Activated T-helper 1 cell treated with anti-CD3 and anti-CD28 coated beads, Interleukin-12 subunit alpha, Interleukin-12 subunit beta, Interleukin-2, Interleukin-4 antibody, amounts not matched to agents 30 ng/mL and 10 ng/mL and 1 ng/mL, durations not matched to agents 14 hours and 24 hours and 36 hours (primary cell): ENCODE data around the gene ABCA4. TPM values are rescaled to one million over a fixed set of nuclear protein-coding genes. Genes with fewer than 3 reads are reported as not detected.

Source experiments
- DNase-seq: peaks from one replicate; pipeline ENCODE4 v3.0.0; 2021; ENCODE audit warnings: low spot score
- H3K27ac Mint-ChIP-seq: one replicate; pipeline ENCODE4 v1.8.0; 2021; ENCODE audit warnings: mild to moderate bottlenecking, mixed read lengths
- H3K27me3 Mint-ChIP-seq: one replicate; pipeline ENCODE4 v1.8.0; 2022; ENCODE audit warnings: mild to moderate bottlenecking, moderate library complexity, mixed read lengths; ENCODE audit not compliant: insufficient read depth
- H3K36me3 Mint-ChIP-seq: one replicate; pipeline ENCODE4 v1.8.0; 2021; ENCODE audit warnings: low read depth, mixed read lengths
- H3K4me1 Mint-ChIP-seq: one replicate; pipeline ENCODE4 v1.8.0; 2021; ENCODE audit warnings: low read depth, mixed read lengths
- H3K4me3 Mint-ChIP-seq: one replicate; pipeline ENCODE4 v1.8.0; 2021; ENCODE audit warnings: mild to moderate bottlenecking, moderate library complexity, mixed read lengths
- H3K9me3 Mint-ChIP-seq: one replicate; pipeline ENCODE4 v1.8.0; 2021; ENCODE audit warnings: mixed read lengths
- intact Hi-C: fragments of 100-400 bp; cut with micrococcal nuclease; formaldehyde crosslinking; loops from one replicate; pipeline ENCODE4 v1.15.1; 2024
- total RNA-seq: library from RNA; stranded (reverse); gene quantifications from 2 replicates; pipeline ENCODE4 v1.2.3, GENCODE V29; 2022

ABCA4 gene
- total RNA-seq, 1 donor from 2014 or later: not detected

DNA sequence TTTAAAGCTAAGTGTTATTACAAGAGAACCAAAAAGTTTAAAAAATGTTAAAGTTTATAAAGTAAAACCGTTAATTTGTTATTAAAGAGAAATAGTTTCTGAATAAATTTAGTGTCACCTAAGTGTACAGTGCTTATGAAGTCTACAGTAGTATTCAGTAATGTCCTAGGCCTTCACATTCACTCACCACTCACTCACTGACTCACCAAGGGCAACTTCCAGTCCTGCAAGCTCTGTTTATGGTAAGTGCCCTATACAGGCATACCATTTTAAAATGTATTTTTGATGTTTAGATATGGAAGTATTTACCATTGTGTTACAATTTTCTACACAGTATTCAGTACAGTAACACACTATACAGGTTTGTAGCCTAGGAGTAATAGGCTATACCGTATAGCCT lies 151.6 kb downstream of the ABCA4 start:
- no peaks in the 10 kb centered on the region for H3K36me3 Mint-ChIP-seq
- no peaks in the 10 kb centered on the region for H3K4me1 Mint-ChIP-seq
- H3K9me3 Mint-ChIP-seq: no peaks in the 10 kb centered on the region
- no peak overlapping the region for H3K27ac Mint-ChIP-seq
- intact Hi-C loops: no loop called here
- no peak overlapping the region for H3K4me3 Mint-ChIP-seq
- no peak for DNase-seq
- H3K27me3 Mint-ChIP-seq: peaks cover 2% of the 10 kb centered on the region

DNA sequence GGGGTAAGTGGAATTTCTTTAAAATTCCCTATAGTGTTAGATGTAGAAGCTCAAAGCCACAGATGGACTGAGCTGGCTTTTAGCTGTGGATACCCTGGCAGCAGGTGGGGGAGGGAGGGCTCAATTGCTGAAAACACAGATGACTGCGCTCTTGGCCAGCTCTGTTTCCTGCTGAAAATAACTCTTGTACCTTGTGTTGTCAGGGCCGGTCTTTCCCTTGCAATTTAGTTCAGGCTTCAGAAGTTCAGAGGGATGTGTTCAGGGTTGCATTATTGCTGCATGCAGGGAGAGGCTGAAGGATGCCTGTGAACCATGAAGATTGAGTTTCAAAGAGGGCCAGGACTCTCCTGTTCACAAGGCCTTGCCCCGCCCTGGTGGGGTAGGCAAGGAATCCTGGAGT lies 153.6 kb downstream of the ABCA4 start:
- no peaks in the 10 kb centered on the region for H3K4me1 Mint-ChIP-seq
- no peaks in the 10 kb centered on the region for H3K36me3 Mint-ChIP-seq
- no peak for DNase-seq
- no peaks in the 10 kb centered on the region for H3K9me3 Mint-ChIP-seq
- H3K27me3 Mint-ChIP-seq: peaks cover 2% of the 10 kb centered on the region
- no peak overlapping the region for H3K27ac Mint-ChIP-seq
- intact Hi-C loops: no loop called here
- H3K4me3 Mint-ChIP-seq: no peak overlapping the region

DNA sequence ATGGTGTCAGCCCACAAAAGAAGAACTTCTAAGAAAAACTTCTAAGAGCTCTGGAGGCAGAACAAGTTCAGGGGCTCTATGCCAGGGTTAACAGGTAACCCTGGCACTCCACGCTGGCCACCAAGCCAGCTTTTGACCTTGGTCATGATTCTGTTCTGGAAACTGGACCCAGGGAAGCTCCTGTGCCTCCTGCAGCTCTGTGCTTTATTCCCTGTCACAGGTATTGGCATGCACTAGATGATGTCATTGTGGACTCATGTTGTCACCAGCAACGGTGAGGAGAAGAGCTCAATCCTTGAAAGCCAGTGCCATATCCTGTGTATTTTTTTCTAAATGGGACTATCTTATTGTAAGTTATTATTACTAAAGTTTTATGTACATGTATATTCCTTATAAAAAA lies 155.1 kb downstream of the ABCA4 start:
- intact Hi-C loops: no loop called here
- Mint-ChIP-seq H3K9me3 (no peaks in the 10 kb centered on the region), H3K4me3 (no peak overlapping the region), H3K27me3 (no peaks in the 10 kb centered on the region), H3K4me1 (no peaks in the 10 kb centered on the region), H3K27ac (no peak overlapping the region), H3K36me3 (no peaks in the 10 kb centered on the region)
- no peak for DNase-seq

DNA sequence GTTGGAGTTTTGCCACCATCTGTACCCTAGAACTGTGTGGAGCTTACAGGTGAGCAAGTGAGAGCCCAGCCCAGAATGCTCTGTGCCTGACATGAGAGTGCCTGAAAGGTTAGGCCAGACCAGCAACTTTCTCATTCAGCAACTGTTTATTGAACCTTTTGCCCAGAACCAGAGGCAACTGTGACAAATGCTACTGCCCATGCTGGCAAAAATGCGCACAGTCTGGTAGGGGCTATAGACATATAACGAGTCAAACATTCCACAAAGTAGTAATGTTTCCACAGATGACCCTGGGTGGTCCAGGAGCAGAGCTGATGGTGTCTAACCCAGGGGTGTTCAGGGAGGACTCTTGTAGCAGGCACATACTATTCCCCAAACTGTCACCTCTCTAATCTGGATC lies 155.7 kb downstream of the ABCA4 start:
- no peak overlapping the region for H3K27ac Mint-ChIP-seq
- intact Hi-C loops: no loop called here
- no peaks in the 10 kb centered on the region for H3K4me1 Mint-ChIP-seq
- no peaks in the 10 kb centered on the region for H3K9me3 Mint-ChIP-seq
- no peaks in the 10 kb centered on the region for H3K36me3 Mint-ChIP-seq
- H3K27me3 Mint-ChIP-seq: no peaks in the 10 kb centered on the region
- no peak for DNase-seq
- H3K4me3 Mint-ChIP-seq: no peak overlapping the region

DNA sequence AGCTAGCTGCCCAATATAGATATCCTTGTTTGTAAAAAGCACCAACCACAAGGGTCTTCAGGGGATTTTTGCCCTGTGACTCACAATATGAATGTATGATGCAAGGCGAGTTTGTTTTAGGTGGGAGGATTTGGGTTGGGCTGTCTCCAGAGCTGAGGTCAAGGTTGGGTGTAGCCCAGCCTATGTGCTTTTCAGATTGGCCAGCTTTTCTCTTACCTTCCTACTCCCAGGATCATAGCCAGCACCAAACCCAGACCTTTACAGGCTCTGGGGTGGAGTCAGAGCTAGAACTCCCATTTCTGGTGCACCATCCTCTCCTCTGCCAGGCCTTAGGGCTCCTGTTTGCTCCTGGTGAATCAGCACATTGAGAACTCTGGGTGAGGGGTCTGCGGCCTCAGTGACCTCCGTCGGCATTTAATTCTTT lies 156.2 kb downstream of the ABCA4 start:
- H3K27me3 Mint-ChIP-seq: no peaks in the 10 kb centered on the region
- no peak overlapping the region for H3K4me3 Mint-ChIP-seq
- no peak overlapping the region for H3K27ac Mint-ChIP-seq
- H3K9me3 Mint-ChIP-seq: no peaks in the 10 kb centered on the region
- H3K4me1 Mint-ChIP-seq: no peaks in the 10 kb centered on the region
- DNase-seq: no peak
- intact Hi-C loops: no loop called here
- no peaks in the 10 kb centered on the region for H3K36me3 Mint-ChIP-seq

DNA sequence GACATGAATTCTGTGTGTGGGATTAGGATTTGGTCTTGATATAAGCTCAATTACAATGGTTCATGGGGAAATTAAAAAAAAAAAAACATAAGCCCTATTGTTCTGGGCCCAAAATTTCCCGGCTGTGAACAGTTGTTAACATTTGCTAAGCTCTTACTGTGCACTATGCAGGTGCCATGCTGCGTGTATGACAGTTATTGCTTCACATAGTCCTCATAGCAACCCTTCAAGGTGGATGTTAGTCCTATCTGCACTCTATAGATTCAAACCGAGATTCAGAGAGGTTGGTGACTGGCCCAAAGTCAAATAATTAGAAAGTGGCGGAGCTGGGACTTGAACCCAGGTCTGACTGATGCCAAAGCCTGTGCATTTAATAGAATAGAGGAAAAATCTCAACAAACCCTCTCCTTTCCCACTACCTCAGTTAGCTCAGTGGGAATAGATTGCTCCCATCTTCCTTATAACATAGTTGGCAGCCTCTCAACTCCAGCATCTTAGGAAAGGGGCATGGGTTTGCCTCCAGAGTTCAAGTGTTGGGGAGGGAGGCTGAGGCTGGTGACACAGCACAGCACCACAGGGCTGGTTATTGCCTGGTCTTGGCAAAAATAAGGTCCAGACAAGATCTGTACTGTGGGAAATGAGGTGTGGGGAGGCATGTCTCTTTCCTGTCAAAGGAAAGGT lies 156.7 kb downstream of the ABCA4 start:
- no peak for DNase-seq
- intact Hi-C loops: no loop called here
- Mint-ChIP-seq H3K4me3 (no peak overlapping the region), H3K27me3 (no peaks in the 10 kb centered on the region), H3K4me1 (no peaks in the 10 kb centered on the region), H3K36me3 (no peaks in the 10 kb centered on the region), H3K27ac (no peak overlapping the region), H3K9me3 (no peaks in the 10 kb centered on the region)

DNA sequence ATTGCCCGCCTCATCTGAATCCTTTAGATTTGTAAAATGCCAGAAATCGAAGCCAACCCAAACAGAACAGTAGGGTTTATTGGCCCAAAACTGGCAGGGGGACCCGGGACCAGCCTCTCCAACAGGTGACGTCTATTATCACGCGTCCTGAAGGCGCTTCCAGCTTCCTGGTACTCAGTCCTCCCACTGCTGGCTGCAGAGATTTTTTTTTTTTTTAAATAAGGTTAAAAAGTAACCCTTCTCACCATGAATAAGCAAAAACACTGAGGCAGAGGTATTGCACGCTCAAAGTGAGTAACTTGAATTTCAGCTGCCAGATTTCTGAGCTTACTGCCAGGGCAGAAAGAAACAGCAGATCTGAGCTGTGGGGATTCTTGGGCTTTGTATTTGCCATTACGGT lies 157.4 kb downstream of the ABCA4 start:
- no peaks in the 10 kb centered on the region for H3K4me1 Mint-ChIP-seq
- DNase-seq: no peak

DNA sequence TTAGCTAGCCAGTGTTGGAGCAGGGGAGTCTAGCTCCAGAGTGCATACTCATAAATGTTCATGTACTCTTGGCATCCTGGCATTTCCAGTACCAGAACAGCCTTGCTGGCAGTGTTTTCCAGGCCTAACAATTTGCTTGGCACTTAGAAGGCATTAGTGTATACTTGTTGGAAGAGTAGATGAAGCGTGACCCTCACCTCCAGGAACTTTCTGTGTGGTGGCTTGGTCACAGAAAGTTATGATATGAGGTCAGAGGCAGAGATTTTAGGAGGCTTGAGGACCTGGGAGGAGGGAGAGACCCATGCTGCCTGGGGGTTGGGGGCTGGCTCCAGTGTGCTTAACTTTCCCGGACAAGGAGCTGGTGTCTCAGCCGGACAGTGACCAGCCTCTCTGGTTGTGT lies 159.0 kb downstream of the ABCA4 start:
- intact Hi-C loops: no loop called here
- peaks cover 2% of the 10 kb centered on the region for H3K27me3 Mint-ChIP-seq
- H3K27ac Mint-ChIP-seq: no peak overlapping the region
- H3K4me1 Mint-ChIP-seq: no peaks in the 10 kb centered on the region
- peaks cover 2% of the 10 kb centered on the region for H3K36me3 Mint-ChIP-seq
- no peak overlapping the region for H3K4me3 Mint-ChIP-seq
- H3K9me3 Mint-ChIP-seq: peaks cover 9% of the 10 kb centered on the region
- no peak for DNase-seq

More for the DNA sequence above, 157.4 kb downstream of the ABCA4 start:
- Mint-ChIP-seq H3K9me3 (no peaks in the 10 kb centered on the region), H3K27ac (no peak overlapping the region), H3K4me3 (no peak overlapping the region), H3K36me3 (no peaks in the 10 kb centered on the region), H3K27me3 (no peaks in the 10 kb centered on the region)
- intact Hi-C loops: no loop called here

DNA sequence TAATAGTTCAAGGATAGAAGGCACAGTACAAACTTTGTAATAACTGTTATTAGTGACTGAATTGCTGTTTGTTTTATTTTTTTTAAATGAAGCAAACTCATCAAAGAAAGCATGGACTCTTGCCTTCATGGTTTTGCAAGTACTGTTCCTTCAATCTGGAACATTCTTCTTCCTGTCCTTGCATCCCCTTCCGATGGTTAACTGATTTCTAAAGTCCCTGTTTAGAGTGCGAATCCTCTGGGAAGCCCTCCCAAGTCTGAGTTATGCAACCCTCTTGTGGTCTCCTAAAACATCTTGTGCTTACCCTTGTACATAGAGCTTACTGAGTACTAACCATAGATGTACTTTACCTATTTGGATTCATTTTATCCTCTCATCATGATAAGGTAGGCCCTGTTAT lies 159.5 kb downstream of the ABCA4 start:
- peaks cover 2% of the 10 kb centered on the region for H3K36me3 Mint-ChIP-seq
- intact Hi-C loops: no loop called here
- DNase-seq: no peak
- H3K27me3 Mint-ChIP-seq: peaks cover 2% of the 10 kb centered on the region
- no peak overlapping the region for H3K27ac Mint-ChIP-seq
- H3K4me3 Mint-ChIP-seq: no peak overlapping the region
- H3K9me3 Mint-ChIP-seq: peaks cover 13% of the 10 kb centered on the region
- no peaks in the 10 kb centered on the region for H3K4me1 Mint-ChIP-seq

DNA sequence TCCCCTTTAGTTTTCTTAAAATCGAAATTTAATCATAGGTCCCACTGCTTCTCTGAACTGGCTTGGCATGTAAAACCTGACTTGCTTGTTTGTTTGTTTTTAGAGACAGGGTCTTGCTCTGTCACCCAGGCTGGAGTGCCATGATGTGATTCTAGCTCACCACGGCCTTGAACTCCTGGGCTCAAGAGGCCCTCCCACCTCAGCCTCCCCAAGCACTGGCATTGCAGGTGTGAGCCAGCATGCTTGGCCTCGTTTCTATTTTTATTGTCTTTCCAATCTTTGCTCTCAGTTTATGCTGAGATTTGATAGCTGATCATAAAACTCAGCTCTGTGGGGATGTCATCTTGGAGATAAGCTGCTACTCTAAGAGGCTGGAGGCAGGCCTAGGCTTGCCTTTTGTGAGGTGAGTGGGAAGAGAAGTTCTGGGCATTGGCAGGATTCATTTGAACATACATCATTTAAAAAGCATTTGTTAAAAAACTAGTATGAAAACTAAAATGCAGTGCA lies 160.3 kb downstream of the ABCA4 start:
- H3K36me3 Mint-ChIP-seq: peaks cover 2% of the 10 kb centered on the region
- no peak overlapping the region for H3K27ac Mint-ChIP-seq
- H3K27me3 Mint-ChIP-seq: peaks cover 6% of the 10 kb centered on the region
- DNase-seq: no peak
- intact Hi-C loops: no loop called here
- H3K4me1 Mint-ChIP-seq: no peaks in the 10 kb centered on the region
- H3K4me3 Mint-ChIP-seq: no peak overlapping the region
- H3K9me3 Mint-ChIP-seq: peaks cover 21% of the 10 kb centered on the region

DNA sequence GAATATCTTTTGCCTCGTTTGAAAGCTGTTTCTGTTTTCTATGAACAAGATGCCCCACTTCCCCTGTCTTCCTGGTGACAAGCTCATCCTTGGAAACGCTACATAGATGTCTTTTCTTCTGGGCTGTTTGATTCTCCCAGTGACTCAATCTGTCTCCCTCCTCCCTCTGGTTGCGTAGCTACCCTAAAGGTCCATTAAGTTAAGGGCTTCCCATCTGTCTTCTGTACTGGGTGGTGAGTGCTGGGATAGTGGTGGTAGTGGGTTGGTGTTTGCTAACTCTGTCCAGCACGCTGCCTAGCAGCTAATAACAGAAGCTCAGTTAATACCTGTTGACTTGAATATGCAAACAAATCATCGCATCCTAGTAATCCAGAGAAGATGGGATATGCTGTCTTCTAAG lies 161.5 kb downstream of the ABCA4 start:
- intact Hi-C loops: no loop called here
- DNase-seq: no peak

DNA sequence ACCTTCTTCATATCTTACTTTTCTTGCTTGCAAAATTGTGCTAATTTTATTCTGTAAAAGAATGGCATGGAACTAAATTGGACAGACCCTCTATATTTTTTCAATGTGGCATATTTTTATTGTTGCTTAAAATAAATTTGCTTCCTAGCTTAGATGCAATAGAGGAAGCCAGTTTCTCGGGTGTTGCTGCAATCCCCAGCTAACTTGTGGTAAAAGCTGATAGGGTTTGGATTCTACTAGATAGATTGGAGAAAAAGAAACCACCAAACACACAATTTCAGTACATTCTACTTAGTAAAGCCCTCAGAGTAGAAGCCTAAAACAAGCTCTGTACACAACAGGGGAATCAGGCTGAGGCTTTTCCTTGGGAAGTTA lies 162.2 kb downstream of the ABCA4 start:
- H3K9me3 Mint-ChIP-seq: peaks cover 27% of the 10 kb centered on the region
- no peak overlapping the region for H3K4me3 Mint-ChIP-seq
- intact Hi-C loops: no loop called here
- H3K27me3 Mint-ChIP-seq: peaks cover 6% of the 10 kb centered on the region
- no peak for DNase-seq
- H3K27ac Mint-ChIP-seq: no peak overlapping the region
- H3K36me3 Mint-ChIP-seq: peaks cover 2% of the 10 kb centered on the region
- H3K4me1 Mint-ChIP-seq: no peaks in the 10 kb centered on the region

More for the DNA sequence above, 161.5 kb downstream of the ABCA4 start:
- Mint-ChIP-seq H3K4me3 (no peak overlapping the region), H3K27me3 (peaks cover 6% of the 10 kb centered on the region), H3K9me3 (peaks cover 27% of the 10 kb centered on the region), H3K27ac (no peak overlapping the region), H3K36me3 (peaks cover 2% of the 10 kb centered on the region), H3K4me1 (no peaks in the 10 kb centered on the region)

DNA sequence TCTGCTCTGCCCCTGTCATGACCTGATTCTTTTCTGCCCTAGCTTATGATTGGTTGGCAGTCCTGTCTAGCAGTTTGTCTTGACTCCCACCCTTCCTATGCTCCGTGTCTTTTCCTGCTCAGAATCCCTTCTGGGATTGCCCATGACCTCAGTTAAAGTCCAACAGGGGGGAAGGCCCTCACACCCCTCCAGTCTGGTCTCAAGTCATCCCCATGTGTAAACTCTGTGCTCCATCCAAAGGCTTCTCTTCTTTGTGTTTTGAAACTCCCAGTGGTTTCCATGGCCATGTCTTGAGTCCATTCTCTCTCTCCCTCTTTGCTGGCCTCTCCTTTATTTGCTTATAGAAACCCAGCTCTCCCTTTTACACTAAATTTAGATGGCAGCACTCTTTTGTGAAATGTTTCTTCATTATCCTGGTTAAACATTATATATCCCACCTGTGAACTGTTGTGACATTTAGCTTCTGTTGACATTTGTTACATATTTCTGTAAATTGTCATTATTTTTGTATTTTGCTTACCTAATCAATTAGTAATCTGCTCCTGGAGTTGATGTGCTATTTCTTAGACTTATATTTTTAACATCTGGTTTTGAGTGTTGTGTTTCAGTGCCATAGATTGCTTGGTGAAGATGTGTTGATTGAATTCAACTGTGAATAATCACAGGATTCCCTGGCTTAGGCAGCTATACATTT lies 162.8 kb downstream of the ABCA4 start:
- H3K36me3 Mint-ChIP-seq: peaks cover 2% of the 10 kb centered on the region
- H3K27me3 Mint-ChIP-seq: peaks cover 6% of the 10 kb centered on the region
- DNase-seq: no peak
- intact Hi-C loops: no loop called here
- no peak overlapping the region for H3K27ac Mint-ChIP-seq
- no peak overlapping the region for H3K4me3 Mint-ChIP-seq
- peaks cover 29% of the 10 kb centered on the region for H3K9me3 Mint-ChIP-seq
- no peaks in the 10 kb centered on the region for H3K4me1 Mint-ChIP-seq
